ENCODE data around the gene ADAMTS17.
"Not testable (repeated sequence)": the region's sequence is repeated elsewhere in the genome, so short reads cannot be mapped to it uniquely, and the experiment has no call there.

The ADAMTS17 gene

DNA sequence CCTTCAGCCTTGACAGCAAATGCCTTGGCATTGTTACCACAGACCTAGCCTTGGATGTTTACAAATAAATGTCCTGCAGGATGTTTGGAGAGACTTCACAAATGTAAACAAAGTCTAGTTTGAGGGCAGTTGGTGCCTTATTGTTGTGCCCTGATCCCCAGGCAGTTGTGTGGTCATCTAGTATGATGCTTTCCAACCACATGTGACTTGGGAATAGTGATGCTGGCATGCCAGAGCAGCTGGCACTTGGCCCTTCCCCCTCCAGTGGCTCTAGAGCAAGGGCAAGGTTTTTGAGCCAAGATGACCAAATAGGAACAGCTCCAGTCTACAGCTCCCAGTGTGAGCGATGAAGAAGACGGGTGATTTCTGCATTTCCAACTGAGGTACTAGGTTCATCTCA lies 258.2 kb downstream of the ADAMTS17 start:
- no peak for DNase-seq (ENCODE audit: low read depth in 2 of 2)

DNA sequence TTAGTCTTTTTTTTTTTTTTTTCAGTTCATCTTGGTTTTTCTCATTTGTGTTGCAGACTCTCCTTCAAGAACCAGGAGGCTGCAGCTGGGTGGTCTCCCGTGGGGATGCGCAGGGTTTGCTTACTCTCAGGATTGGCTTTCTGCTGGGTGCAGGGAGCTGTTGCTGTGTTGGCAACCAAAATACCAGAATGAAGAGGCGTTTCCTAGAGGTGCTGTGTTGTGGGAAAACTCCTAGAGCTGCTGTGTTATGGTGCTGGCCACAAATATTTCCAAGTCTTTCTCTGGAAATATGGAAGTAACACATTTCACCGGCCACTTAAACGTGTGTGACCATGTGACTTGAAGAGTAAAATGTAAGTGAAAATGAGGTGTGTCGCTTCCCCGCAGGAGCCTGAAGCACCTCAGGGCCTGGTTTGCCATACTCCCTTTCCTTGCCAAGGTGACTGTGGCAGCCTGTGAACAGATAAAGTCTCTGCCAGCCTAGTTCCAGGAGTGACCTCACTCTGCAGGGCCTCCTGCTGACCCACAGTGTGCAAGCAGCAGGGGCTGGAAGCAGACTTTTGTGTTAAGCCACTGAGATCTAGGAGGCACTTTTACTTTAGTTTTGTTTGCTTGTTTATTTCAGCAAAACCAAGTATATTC lies 258.9 kb downstream of the ADAMTS17 start:
- no peak for DNase-seq (ENCODE audit: low read depth in 2 of 2)

DNA sequence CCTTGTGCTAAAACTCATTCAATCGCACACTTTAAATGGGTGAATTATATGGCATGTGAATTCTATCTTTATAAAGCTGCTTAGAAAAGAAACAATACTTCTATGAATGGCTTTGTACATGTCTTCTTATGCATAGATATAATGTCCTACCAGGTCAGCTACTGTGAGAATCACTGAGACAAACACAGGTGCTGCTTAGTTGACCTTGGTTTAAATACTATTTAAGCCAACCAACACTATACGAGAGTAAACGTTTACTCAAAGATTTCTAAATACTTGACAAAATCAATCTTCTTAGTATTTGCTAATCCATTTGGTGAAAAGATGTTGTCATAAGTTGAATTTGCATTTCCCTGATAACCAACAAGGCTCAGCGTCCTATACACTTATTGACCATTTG lies 260.3 kb downstream of the ADAMTS17 start:
- DNase-seq (ENCODE audit: low read depth in 2 of 2), result no peak

DNA sequence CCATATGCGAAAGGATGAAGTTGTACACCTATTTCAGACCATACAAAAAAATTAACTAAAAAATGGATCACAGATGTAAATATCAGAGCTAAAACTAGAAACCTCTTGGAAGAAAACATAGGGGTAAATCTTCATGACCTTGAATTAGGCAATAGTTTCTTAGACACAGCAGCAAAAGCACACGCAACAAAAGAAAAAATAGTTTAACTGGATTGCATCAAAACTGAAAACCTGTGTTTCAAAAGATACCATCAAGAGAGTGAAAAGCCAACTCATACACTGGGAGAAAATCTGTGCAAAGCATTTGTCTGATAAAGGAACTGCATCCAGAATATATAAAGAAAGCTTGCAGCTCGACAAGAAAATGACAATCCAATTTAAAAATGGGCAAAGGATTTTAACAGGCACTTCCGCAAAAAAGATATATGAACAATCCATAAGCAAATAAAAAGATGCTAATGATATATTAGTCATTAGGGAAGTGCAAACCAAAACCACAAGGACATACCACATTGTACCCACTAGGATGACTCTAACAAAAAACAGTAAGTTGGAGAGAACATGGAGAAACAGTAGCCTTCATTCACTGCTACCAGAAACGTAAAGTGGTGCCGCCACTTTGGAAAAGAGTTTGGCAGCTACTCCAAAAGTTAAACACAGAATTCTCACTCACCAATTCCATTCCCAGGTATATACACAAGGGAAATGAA lies 263.1 kb downstream of the ADAMTS17 start:
- DNase-seq (ENCODE audit: low read depth in 2 of 2), result no peak

DNA sequence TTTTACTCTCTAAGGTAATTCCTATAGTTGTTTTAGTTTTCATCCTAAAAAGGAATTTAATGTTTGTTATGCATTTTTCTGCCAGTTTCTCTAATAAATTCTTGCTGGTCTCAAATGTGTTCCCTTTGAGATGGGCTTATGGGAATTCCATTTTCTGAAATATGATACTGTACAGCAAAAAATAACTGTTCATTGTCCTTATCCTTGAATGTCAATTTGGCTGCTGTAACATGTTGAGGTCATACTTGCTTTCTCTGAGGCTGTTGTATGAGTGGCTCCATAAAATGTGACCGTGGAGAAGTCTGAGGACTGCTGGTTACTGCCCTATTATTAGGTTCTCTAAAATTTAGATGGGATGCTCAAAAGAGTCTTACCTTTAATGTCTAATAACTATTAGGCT lies 266.5 kb downstream of the ADAMTS17 start:
- no peak for DNase-seq (ENCODE audit: low read depth in 2 of 2)

DNA sequence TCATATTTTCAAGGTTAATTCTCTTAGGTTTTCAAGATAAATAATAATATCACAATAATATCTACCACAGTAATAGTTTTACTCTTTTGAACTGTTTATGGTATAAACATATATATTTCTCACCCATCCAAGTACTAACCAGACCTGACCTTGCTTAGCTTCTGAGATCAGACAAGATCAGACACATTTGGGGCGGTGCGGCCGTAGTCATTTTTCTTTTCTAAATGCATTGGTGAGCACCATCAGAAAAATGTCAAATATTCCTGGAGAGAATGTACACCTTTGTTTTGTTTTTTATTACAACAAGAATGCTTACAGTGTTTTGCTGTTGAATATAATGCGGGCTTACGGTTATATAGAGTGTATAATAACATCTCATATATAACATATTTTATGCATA lies 267.8 kb downstream of the ADAMTS17 start:
- DNase-seq (ENCODE audit: low read depth in 2 of 2), result no peak

DNA sequence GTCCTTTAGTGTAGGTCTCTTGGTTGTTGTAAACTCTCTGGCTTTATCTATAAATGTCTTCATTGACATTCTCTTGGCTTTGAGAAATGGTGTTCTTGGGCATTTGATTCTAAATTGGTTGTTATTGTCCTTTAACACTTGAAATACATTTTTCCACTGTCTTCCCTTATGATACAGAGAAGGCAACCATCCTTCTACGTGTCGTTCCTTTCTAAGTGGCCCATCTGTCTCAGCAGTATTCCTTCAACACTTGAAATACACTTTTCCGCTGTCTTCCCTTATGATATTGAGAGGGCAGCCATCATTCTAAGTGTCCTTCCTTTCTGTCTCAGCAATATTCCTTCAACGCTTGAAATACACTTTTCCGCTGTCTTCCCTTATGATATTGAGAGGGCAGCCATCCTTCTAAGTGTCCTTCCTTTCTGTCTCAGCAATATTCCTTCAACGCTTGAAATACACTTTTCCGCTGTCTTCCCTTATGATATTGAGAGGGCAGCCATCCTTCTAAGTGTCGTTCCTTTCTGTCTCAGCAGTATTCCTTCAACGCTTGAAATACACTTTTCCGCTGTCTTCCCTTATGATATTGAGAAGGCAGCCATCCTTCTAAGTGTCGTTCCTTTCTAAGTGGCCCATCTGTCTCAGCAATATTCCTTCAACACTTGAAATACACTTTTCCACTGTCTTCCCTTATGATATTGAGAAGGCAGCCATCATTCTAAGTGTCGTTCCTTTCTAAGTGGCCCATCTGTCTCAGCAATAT lies 275.1 kb downstream of the ADAMTS17 start:
- not testable (repeated sequence) for DNase-seq (ENCODE audit: low read depth in 2 of 2)

DNA sequence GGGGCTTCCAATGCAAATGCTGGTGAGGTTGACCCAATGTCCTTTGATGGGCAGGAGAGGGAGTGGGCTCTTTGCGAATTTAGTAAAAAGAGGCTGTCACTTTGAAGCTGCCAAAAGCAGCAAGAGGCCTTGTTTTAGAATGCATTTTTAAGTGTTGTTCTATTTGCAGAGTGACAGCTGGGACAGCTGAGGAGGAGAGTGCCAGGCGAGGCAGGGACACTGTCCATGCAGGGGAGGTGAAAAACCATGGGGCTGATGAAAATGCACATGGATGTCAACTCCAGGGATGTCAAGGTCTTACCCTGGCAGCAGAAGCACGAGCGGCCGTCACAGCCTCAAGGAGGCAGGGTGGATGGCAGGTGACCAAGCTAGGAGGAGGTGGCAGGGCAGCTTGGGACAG lies 279.8 kb downstream of the ADAMTS17 start:
- DNase-seq (ENCODE audit: low read depth in 2 of 2), result no peak

DNA sequence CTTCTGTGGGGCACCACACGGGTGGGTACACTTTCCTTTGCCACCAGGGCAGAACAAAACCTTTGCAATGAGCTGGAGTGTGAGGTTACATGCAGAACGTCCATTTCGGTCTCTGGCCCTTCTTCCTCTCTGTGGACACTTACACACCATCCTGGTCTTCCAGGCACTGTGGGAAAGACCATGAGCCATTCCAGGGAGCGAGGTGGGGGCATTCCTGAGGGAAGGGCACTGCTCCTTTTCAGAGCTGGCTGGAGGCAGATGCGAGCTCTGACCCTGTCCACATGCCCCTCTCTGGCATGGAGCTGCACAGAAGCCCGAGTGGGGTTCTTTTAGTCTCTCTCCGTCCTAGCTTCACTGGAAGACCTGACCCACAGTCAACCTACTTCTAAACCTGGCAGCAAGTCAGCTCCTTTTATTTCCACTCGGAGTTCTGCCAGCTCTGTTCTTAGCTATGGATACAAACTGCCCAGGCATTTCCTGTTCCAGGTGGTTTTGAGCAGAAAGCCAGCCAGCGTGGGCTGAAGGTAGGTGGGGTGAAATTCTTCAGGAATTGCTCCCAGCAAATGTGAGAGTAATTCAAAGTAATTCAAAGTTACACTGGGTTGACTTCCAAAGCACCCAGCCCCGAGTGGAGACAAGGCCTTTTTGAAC lies 281.4 kb downstream of the ADAMTS17 start:
- no peak for DNase-seq (ENCODE audit: low read depth in 2 of 2)

DNA sequence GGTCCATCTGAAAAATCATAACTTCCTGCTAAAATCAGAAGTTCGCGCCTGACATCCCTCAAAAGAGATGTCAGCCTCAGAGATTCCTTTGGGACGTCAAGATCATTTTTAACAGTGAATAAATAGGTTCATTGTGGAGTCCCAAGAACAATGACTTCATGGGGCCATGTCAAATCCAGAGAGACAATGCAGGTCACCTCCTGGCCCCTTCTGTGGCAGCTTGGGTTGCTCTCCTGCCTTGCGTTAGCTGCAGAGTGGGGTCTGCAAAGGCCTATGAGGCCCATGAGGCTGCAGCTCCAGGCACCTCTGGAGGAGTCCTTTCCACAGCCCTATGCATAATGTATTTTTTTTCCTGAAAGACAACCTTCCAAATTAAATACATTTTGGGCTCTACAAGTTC lies 282.3 kb downstream of the ADAMTS17 start:
- DNase-seq (ENCODE audit: low read depth in 2 of 2), result no peak

DNA sequence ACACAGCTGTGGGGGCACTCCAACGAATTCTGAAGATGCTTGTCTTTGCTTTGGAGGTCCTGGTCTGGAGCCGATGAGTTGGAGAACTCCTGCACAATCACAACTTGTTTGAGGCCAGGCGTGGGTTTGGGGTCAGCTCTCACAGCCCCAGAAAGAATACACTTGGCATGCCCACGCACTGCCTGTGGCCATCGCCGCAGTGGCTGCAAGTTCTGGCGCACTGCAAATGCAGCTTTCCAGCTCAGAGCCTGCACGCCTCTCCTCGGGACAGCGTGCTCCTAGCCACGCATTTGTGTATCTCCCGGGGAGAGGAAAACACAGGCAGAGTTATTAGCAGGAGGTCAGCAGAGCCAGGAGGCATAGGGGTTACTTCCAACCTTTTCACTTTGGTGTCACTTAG lies 282.7 kb downstream of the ADAMTS17 start:
- no peak for DNase-seq (ENCODE audit: low read depth in 2 of 2)

DNA sequence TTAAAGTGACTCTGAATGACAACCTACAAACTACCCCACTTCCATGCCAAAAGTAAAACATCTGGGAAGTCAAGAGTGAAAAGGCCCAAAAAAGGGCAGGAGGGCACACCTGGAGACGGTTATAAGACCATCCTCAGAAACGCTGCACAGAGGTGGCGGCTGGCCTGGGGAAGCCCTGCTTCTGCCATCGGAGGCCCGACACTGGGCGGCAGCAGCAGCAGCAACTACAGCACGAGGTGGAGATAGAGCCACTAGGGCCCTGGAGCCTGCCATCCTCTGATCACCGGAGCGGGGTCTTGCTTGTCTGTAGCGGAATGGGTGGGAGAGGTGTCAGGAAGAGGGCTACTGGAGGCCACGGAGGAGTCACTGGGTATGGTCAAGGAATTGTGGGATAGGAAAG lies 283.3 kb downstream of the ADAMTS17 start:
- DNase-seq (ENCODE audit: low read depth in 2 of 2), result no peak

DNA sequence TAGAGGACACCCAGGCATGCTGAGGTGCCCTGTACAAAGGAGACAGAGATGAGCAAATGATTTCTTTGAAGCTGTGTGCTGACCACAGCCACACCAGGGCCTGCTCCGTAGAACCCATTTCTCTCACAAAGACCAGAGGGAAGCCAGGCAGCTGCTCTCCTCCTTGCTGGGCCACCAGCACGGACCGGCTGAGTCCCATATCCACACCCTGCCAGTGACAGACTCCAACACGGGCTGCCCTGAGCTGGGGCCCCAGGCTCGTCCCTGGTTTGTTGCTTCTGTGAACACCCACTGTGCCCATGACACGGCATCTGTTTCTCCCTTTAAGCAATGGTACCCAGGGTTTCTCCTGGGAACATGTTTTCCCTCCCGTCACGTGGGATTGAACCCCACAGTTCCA lies 284.5 kb downstream of the ADAMTS17 start:
- DNase-seq (ENCODE audit: low read depth in 2 of 2), result no peak

DNA sequence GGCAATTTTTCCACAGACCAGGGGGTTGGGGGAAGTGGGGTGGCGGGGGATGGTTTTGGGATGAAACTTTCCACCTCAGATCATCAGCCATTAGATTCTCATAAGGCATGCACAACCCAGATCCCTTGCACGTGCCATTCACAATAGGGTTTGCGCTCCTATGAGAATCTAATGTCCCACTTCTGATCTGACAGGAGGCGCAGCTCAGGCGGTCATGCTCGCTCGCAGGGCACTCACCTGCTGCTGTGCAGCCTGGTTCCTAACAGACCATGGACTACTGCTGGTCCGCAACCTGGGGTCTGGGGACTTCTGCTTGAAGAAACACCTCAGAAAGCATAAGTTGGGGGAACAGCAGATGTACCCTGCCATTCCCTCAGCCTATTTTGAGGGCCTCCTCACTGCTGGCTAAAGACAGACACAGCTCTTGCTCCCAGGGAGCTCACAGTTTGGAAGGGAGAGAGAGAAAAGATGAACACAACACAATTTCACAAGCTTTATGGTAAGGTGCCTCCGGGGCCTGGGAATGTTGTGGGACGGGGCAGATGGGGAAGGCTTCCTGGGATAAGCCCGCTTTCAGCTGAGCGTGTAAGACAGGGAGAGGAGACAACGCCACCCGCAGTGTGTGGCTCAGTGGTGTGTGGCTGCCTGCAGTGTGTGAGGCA lies 285.2 kb downstream of the ADAMTS17 start:
- no peak for DNase-seq (ENCODE audit: low read depth in 2 of 2)

DNA sequence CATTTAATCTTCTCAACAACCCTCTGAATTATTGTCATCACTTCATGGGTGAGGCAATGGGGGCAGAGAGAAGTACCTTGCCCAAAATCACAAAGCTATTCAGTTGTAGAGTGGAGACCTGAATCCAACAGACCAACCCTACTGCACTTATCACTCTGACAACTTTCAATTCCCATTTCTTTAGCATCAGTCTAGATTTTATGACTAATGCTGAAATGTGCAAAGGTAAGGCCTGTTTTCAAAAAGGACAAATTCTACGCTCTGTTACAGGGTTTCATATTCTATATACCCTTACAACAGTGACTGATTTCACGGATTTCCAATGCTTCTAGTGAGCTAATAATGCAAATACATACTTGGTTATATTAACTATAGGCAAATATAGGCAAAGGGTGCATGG lies 286.0 kb downstream of the ADAMTS17 start:
- no peak for DNase-seq (ENCODE audit: low read depth in 2 of 2)

DNA sequence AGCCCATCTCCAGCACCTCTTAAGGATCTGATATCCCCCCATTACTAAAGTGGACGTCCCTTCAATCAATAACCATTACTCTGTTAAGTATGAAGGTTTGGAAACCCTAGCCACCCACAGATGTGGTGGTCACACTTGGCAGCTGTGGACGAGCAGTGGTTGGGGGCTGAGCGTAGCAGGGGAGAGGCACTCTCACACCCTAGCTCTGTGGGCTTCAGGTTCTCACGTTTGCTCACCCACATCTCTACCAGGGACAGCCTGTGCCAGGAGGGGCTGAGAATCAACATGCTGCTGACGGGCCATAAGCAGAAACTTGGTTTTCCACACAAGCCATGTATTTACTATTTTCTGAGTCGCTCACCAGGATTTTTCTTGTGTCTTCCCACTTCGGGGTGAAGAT lies 287.2 kb downstream of the ADAMTS17 start:
- DNase-seq (ENCODE audit: low read depth in 2 of 2), result no peak

DNA sequence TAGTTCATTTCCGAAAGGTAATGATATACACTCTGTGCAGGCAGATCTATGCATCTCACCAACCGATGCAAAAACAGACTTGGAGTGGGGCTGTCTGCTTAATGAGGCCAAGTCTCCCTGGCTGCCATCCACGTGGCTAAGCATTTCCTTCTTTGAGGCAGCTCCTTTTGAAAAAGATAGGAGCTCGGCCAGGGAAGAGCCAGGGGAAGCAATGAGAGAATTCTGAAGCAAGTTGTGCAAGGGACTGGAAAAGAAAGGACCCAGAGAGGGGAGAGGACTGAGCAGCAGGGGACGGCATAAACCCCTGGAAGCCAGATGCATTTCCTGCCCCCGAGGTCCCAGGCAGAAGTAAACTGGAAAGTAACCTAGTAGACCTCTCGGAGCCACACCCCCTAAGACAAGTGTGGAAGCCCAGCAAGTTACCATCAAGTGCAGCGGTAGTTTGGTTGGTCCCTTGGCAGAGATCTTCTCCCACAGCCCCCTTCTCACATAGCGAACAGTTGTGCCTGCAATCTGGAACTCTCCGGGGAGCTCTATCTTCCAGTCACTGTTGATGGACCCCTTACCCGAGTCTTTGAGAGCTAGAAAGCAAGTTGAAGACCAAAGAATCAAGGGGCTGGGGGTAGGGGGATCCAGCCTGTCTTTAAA lies 288.2 kb downstream of the ADAMTS17 start:
- no peak for DNase-seq (ENCODE audit: low read depth in 2 of 2)

DNA sequence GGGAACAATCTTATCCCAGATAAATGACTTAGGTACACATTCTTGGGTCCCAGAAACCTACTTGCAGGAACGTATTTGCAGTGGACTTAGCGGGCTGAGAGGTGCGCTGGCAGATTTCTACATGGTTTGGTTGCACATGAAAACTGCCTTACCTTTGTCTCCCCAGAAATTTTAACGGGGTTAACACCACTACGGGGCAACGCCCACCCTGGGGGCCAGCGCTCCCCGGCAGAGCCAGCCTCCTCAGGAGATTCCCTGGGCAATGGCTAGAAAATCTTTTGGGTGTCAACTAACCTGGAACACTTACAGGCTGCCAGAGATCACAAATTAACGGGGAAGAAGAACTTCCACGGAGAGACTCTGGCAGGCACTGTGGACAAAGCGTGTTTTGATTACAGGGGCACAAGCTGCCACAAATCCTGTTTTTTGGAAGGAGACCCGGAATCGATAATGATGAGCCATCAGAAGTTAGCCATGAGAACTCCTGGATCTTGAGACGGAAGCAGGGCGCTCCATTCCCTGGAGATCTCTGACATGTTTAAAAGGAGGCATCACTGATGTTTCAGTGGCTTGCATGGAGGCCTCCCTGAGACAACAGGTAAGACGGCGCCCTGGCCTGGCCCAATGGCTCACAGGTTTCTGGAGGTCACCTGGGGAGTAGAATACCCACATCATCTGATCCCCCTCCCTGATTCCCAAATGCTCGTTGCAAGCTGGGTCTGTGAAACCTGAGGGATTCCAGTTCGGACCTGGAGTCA lies 288.9 kb downstream of the ADAMTS17 start:
- DNase-seq (ENCODE audit: low read depth in 2 of 2), result no peak

DNA sequence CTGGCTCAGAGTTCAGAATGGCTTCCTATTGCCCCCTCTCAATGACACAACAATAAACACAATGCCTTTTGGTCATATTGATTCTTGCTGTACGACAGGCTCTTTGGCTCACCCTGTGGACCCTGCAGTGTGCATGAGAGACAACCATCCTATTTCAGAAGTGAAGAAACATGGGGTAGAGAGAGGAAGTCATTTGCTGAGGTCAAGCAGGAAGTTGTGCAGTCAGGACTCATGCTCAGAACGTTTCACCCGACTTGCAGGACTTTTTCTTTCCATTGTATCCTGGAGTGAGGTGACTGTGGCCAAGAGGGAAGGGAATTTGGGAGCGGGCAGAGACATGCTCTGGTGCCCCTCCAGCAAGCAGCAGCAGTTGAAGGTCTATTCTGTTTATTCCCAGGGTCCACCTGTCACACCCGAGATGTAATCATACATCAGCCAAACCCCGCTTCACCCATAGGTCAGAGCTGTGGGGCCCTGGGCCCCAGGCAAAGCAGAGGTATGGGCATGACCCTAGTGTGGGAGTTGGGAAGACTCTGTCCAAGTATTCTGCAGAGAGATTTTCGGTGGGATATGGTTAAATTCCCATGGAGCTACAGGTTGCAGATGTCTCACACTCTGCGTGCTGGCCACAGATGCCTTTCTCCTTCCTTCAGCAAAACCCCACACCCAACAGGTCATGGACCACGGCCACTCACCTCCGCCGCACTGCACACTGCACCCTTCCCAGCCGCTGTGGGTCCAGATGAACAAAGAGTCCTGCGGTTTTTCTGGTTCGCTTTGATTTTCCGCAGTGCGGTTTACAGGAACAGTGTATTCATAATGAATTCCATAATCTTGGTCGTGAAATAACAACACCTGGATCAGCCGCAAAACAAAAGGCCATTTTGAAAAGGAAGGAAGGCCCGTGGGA lies 290.6 kb downstream of the ADAMTS17 start:
- DNase-seq (ENCODE audit: low read depth in 2 of 2), result no peak
